WI38 (cell line): Measurements from ENCODE around the gene RCSD1.

Experiments used
- H3K4me3 ChIP-seq: 2 replicates; pipeline ENCODE4 v1.5.1; 2011; ENCODE audit warnings: low read depth, mild to moderate bottlenecking, control low read depth, low read length
- TF ChIP-seq, protein P1 (sequence below): IDR thresholded peaks from 2 replicates; pipeline ENCODE4 v1.5.1; 2012; ENCODE audit warnings: low read depth, mild to moderate bottlenecking, control low read depth, low read length

The RCSD1 gene

DNA sequence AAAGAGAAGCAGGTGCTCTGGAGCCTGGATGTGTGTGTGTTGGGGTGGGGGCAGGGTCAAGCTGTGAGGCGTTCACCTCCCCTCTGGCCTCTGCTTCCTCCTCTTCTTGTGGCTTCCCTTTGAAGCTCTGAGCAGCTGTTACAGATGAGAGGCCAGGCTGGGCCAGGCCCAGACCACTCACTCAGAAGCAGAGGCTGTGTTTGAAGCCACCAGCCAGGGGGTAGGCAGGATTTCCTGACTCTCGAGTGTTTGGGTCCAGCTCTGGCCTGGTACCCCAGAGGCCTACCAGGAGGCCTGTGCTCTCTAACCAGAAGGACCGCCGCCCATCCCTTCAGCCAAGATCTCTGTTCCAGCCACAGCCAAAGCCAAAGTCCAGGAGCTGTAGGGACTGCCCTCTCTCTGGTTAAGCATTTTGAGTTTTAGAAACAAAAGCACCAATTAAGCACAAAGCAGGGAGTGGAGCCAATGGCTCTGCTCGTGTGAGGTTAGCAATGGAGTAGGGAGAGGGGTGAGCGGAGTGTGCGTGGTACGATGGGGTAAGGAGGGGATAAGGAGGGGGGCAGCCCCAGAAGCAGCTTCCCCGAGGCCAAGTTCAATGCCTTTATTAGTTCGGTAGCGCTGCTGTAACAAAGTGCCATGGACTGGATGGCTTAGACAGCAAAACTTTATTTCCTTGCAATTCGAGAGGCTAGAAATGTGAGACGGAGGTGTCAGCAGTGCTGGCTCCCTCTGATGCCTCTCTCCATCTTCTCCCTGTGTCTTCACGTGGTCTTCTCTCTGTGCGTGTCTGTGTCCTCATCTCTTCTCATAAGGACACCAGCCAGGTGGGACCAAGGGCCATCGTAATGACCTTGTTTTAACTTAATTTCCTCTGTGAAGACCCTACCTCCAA lies 20.5 kb downstream of the RCSD1 start:
- H3K4me3 ChIP-seq, result no peak overlapping the region
- TF ChIP-seq, protein P1, sequence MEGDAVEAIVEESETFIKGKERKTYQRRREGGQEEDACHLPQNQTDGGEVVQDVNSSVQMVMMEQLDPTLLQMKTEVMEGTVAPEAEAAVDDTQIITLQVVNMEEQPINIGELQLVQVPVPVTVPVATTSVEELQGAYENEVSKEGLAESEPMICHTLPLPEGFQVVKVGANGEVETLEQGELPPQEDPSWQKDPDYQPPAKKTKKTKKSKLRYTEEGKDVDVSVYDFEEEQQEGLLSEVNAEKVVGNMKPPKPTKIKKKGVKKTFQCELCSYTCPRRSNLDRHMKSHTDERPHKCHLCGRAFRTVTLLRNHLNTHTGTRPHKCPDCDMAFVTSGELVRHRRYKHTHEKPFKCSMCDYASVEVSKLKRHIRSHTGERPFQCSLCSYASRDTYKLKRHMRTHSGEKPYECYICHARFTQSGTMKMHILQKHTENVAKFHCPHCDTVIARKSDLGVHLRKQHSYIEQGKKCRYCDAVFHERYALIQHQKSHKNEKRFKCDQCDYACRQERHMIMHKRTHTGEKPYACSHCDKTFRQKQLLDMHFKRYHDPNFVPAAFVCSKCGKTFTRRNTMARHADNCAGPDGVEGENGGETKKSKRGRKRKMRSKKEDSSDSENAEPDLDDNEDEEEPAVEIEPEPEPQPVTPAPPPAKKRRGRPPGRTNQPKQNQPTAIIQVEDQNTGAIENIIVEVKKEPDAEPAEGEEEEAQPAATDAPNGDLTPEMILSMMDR, result no peak

- no peak overlapping the region for H3K4me3 ChIP-seq
- TF ChIP-seq, protein P1, result no peak
These were observed 21.2 kb downstream of the RCSD1 start for GRCh38 chr1:167651161-167651693.

DNA sequence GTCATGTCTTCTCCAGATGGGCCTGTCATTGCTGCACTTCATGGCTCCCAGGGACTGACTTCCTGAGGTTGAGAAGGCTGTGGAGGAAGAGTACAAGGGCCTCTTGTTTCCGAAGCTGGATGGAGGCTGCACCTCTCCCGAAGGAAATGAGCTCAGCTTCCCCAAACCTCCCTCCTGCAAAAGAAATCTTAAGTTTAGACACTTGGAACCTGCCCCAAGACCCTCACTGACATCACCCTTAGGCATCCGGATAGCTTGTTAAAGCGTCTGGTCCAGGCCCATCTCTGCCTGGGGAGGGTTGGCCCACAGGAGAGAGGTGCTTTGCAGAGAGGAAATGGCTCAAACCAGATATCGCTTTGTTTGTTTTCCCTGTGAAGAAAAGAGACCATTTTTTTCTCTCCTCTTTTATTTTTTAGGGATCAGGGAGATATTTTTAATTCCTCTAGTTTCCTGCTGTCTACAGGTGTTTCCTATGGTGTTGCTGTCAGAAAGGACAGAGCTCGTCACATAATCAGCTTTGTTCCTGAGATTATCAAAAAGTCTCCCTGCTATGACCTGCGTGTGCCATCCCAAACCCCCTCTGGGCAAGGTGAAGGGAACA lies 25.0 kb downstream of the RCSD1 start:
- H3K4me3 ChIP-seq, result no peak overlapping the region
- TF ChIP-seq, protein P1, result no peak

GRCh38 chr1:167656657-167657056 lies 26.6 kb downstream of the RCSD1 start:
- no peak overlapping the region for H3K4me3 ChIP-seq
- TF ChIP-seq, protein P1, result no peak

DNA sequence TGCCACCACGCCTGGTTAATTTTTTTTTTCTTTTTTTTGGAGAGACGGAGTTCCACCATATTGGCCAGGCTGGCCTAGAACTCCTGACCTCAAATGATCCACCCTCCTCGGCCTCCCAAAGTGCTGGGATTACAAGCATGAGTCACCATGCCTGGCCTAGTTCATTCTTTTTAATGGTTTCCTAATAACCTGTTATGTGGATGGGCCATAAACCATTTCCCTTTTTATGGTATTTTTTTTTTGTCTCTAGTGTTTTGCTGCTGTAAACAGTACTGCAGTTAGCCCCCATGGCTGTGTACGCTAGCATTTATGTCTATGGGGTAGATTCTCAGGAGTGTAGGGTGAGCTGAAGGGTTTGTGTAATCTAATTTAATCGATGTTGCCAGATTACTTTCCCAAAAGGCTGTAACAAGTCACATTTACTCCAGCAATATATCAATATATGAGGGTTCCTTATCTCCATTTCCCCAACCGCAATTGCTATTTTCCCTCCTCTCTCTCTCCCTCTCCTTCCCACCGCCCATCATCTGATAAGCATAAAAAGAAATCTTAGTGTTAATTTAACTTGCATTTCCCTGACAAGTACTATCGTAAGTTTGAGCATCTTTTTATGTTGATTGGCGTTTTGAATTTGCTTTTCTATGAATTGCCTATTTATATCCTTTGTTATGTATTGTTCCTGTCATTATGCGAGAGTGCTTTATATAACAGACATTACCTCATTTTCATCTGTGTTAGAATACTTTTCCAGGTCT lies 28.7 kb downstream of the RCSD1 start:
- no peak overlapping the region for H3K4me3 ChIP-seq
- TF ChIP-seq, protein P1, result no peak

- TF ChIP-seq, protein P1, result no peak
- no peak overlapping the region for H3K4me3 ChIP-seq
These were observed 29.4 kb downstream of the RCSD1 start for GRCh38 chr1:167659450-167659849.
